Dermis blood vessel endothelial cell (primary cell): ENCODE data around the gene ERICH2. TPM values are rescaled to one million over a fixed set of nuclear protein-coding genes. Genes with fewer than 3 reads are reported as not detected.

Experiments
- DNase-seq: peaks from one replicate; pipeline ENCODE4 v3.0.0; 2010
- total RNA-seq: library from RNA; depleted of rRNA; stranded (reverse); fragments of >200 nt; gene quantifications from 2 replicates; pipeline ENCODE4 v1.2.3, GENCODE V29; 2014

Gene ERICH2
- total RNA-seq, 1 donor from 2014 or later, result not detected

DNA sequence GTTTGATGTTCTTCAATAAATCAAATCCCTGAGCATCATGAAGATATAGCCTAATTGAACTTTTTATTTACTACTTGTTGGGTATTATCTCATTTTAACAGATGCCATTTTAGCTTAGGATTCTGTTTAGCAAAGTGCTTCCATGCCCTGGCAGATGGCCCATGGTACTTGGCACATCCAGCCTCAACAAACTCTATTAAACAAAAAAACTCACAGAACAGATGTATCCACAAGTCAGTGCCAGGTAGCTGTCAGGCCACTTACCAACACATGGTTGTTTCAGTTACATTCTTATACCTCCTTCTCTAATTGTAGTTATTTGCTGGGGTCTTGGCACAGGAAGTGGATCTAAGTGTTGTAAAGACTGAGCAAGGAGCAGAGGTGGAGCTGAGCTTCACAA is 76.1 kb downstream of the ERICH2 start:
- no peak for DNase-seq

DNA sequence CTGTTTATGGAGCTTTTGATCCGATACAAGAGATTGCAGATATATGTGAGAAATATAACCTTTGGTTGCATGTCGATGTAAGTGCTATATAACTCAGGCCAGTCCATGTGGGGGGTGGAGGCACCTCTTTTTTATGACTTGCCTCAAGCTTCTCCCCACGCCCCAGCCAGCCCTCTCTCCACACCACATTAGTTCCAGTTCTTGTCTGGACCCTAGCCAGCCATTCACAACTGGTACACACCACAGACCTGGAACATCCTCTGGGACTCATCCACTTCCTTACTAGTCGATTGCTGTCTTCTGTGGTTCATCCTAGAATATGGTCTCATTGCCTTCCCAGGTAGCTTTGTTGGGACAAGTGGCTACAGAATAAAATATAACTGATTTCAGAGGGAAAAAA is 77.5 kb downstream of the ERICH2 start:
- DNase-seq, result no peak

Other genes starting within 250 kb of the ERICH2 start
- not detected in 2 replicates for gene SP5, start 55.0 kb upstream of the ERICH2 start, total RNA-seq
- 0.47 TPM in 1 of 2 replicates, not detected in the other for gene GAD1, start 46.5 kb downstream of the ERICH2 start, total RNA-seq
- 22.0 and 30.3 TPM in 2 replicates for gene GORASP2, start 158.9 kb downstream of the ERICH2 start, total RNA-seq